ENCODE results near the gene SMAP1.

Gene SMAP1

DNA sequence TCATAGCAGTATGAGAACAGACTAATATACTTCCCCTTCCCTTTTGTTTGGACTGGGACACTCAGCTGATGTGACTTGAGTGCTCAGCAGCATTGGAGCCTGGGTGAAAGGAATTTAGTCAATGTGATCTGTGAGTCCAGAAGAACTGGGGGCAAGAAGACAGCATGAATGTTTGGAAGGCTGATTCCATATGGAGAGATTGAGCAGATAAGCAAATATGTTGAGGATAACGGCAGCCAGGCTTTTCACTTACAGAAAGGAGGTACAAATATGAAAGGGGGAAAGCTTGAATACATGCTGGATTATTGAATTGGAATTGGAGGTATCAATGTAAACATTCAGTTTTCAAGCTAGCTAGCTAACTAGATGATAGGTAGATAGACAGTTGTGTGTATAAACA lies 37.8 kb upstream of the SMAP1 start:
- Histone ChIP-seq H3K27ac (no peak overlapping the region), H3K36me3 (no peaks in the 10 kb centered on the region), H3K9me3 (ENCODE audit: severe bottlenecking) (no peaks in the 10 kb centered on the region), H3K27me3 (ENCODE audit: insufficient read depth, low read depth, severe bottlenecking) (no peaks in the 10 kb centered on the region), H3K4me3 (ENCODE audit: low read depth, low read length) (no peak overlapping the region)
- no peak for DNase-seq
- TF ChIP-seq, protein P1, sequence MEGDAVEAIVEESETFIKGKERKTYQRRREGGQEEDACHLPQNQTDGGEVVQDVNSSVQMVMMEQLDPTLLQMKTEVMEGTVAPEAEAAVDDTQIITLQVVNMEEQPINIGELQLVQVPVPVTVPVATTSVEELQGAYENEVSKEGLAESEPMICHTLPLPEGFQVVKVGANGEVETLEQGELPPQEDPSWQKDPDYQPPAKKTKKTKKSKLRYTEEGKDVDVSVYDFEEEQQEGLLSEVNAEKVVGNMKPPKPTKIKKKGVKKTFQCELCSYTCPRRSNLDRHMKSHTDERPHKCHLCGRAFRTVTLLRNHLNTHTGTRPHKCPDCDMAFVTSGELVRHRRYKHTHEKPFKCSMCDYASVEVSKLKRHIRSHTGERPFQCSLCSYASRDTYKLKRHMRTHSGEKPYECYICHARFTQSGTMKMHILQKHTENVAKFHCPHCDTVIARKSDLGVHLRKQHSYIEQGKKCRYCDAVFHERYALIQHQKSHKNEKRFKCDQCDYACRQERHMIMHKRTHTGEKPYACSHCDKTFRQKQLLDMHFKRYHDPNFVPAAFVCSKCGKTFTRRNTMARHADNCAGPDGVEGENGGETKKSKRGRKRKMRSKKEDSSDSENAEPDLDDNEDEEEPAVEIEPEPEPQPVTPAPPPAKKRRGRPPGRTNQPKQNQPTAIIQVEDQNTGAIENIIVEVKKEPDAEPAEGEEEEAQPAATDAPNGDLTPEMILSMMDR (IDR thresholded peaks at IDR 0.05; ENCODE audit: low read depth, low read length): no peak

DNA sequence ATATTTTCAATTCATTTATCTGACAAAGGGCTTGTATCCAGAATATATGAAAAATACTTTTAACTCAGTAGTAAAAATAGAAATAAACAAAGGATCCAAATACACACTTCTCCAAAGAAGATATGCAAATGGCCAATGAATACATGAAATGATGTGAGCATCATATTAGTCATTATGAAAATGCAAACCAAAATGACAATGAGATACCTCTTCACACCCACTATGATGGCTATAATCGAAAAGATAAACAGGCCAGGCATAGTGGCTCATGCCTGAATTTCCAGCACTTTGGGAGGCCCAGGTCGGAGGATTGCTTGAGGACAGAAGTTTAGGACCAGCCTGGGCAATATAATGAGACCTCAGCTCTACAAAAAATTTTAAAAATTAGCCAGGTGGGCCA lies 33.8 kb upstream of the SMAP1 start:
- Histone ChIP-seq H3K36me3 (no peaks in the 10 kb centered on the region), H3K27me3 (ENCODE audit: insufficient read depth, low read depth, severe bottlenecking) (no peaks in the 10 kb centered on the region), H3K9me3 (ENCODE audit: severe bottlenecking) (no peaks in the 10 kb centered on the region), H3K27ac (no peak overlapping the region), H3K4me3 (ENCODE audit: low read depth, low read length) (no peak overlapping the region)
- TF ChIP-seq, protein P1 (IDR thresholded peaks at IDR 0.05; ENCODE audit: low read depth, low read length): no peak
- no peak for DNase-seq

DNA sequence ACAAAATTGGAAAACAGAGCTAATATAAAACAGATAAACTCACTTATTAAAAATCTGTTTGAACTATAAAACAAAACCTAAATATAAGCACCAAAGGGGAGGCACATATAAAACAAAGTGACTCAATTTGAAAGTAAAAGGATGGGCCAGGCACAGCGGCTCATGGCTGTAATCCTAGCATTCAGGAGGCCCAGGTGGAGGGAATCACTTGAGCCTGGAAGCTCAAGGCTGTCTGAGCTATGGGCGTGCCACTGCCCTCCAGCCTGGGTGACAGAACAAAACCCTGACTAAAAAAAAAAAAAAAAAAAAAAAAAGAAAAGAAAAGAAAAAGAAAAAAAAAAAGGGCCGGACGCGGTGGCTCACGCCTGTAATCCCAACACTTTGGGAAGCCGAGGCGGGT lies 31.1 kb upstream of the SMAP1 start:
- H3K27ac ChIP-seq: no peak overlapping the region
- DNase-seq: no peak
- no peaks in the 10 kb centered on the region for H3K27me3 ChIP-seq (ENCODE audit: insufficient read depth, low read depth, severe bottlenecking)
- H3K4me3 ChIP-seq (ENCODE audit: low read depth, low read length): no peak overlapping the region
- TF ChIP-seq, protein P1 (IDR thresholded peaks at IDR 0.05; ENCODE audit: low read depth, low read length): no peak
- H3K36me3 ChIP-seq: no peaks in the 10 kb centered on the region
- no peaks in the 10 kb centered on the region for H3K9me3 ChIP-seq (ENCODE audit: severe bottlenecking)

DNA sequence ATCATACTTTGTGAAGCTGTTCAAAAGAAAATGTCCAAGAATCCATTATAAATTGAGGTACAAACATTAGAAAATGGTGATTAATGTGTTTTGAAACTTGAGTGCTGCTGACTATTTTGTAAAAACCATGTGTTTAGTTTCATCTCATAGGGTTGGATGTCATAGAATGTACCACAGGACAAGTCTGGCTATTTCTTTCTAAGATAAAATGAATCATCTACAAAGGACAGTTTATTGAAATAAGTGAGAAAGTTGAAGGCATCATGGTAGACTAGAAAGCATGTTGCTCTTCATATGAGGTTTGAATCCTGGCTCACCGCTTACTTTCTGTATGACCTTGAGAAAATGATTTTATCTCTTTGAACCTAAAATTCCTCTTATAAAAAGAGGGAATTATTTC lies 29.2 kb upstream of the SMAP1 start:
- DNase-seq: no peak
- H3K27ac ChIP-seq: no peak overlapping the region
- H3K9me3 ChIP-seq (ENCODE audit: severe bottlenecking): no peaks in the 10 kb centered on the region
- H3K36me3 ChIP-seq: no peaks in the 10 kb centered on the region
- H3K4me3 ChIP-seq (ENCODE audit: low read depth, low read length): no peak overlapping the region
- H3K27me3 ChIP-seq (ENCODE audit: insufficient read depth, low read depth, severe bottlenecking): no peaks in the 10 kb centered on the region
- TF ChIP-seq, protein P1 (IDR thresholded peaks at IDR 0.05; ENCODE audit: low read depth, low read length): no peak

DNA sequence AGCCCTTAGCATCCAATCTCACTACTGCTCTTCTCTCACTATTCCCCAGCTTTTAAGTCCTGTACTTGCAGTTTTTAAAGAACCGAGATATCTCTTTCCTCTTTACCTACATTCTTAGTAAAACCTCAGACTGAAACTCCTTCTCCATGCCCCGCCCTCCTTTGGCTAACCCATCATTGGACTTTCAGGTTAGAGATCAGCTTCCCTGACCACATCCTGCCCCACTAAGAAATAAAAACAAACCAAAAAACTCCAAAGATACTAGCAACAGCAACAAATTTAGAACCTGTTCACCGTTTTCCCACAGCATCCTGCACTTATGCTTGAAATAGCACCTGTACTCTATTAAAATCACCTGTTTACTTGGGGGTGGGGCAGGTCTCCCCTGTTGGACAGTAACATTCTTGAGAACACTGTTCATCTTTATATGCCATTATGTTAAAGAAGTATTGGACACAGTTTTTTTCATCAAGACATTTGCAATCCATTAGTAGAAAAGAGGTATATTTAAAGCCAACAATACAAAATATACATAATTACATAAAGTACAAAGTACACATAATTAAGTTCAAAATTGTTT lies 16.3 kb upstream of the SMAP1 start:
- H3K9me3 ChIP-seq (ENCODE audit: severe bottlenecking): no peaks in the 10 kb centered on the region
- no peak overlapping the region for H3K4me3 ChIP-seq (ENCODE audit: low read depth, low read length)
- no peak for DNase-seq
- TF ChIP-seq, protein P1 (IDR thresholded peaks at IDR 0.05; ENCODE audit: low read depth, low read length): no peak
- H3K27me3 ChIP-seq (ENCODE audit: insufficient read depth, low read depth, severe bottlenecking): no peaks in the 10 kb centered on the region
- H3K36me3 ChIP-seq: no peaks in the 10 kb centered on the region
- H3K27ac ChIP-seq: no peak overlapping the region

DNA sequence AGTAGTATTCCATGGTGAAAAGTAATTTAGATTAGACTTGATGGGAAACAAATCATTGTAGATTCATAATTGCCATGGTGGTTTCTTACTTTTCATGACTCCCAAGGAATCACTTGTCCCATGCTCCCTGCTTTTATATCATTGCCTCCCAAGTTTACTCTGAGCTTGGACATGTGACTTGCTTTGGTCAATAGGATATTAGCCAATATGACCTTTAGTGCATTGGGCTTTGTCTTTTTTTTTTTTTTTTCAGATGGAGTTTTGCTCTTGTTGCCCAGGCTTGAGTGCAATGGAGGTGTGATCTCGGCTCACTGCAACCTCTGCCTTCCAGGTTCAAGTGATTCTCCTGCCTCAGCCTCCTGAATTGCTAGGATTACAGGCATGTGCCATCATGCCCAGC lies 15.5 kb upstream of the SMAP1 start:
- Histone ChIP-seq H3K9me3 (ENCODE audit: severe bottlenecking) (no peaks in the 10 kb centered on the region), H3K27ac (no peak overlapping the region), H3K36me3 (no peaks in the 10 kb centered on the region), H3K4me3 (ENCODE audit: low read depth, low read length) (no peak overlapping the region), H3K27me3 (ENCODE audit: insufficient read depth, low read depth, severe bottlenecking) (no peaks in the 10 kb centered on the region)
- DNase-seq: no peak
- TF ChIP-seq, protein P1 (IDR thresholded peaks at IDR 0.05; ENCODE audit: low read depth, low read length): no peak

Measured in WERI-Rb-1 (cell line).